ENCODE results near the gene THUMPD2.

Gene THUMPD2

GRCh38 chr2:39717067-39717466, 62.0 kb downstream of the THUMPD2 start:
- DNase-seq = no peak

- DNase-seq = no peak
Measured at GRCh38 chr2:39715822-39716221, 63.2 kb downstream of the THUMPD2 start.

- peak in 1 of 51 donors; percentile 65 for DNase-seq
Measured at GRCh38 chr2:39715095-39715494, 64.0 kb downstream of the THUMPD2 start.

GRCh38 chr2:39712953-39713352, 66.1 kb downstream of the THUMPD2 start:
- no peak for DNase-seq

GRCh38 chr2:39710807-39711206, 68.3 kb downstream of the THUMPD2 start:
- DNase-seq = no peak

GRCh38 chr2:39708003-39708402, 71.1 kb downstream of the THUMPD2 start:
- no peak for DNase-seq

- DNase-seq = no peak
Measured at GRCh38 chr2:39706945-39707344, 72.1 kb downstream of the THUMPD2 start.

GRCh38 chr2:39706312-39706711, 72.7 kb downstream of the THUMPD2 start:
- no peak for DNase-seq

GRCh38 chr2:39705638-39706037, 73.4 kb downstream of the THUMPD2 start:
- DNase-seq = no peak

GRCh38 chr2:39704540-39704939, 74.5 kb downstream of the THUMPD2 start:
- DNase-seq = no peak

GRCh38 chr2:39703181-39703872, 75.7 kb downstream of the THUMPD2 start:
- no peak for DNase-seq

- DNase-seq = no peak
Measured at GRCh38 chr2:39701137-39701536, 77.9 kb downstream of the THUMPD2 start.

- DNase-seq = peak in 7 of 51 donors; percentile 4 to 61 (median 15)
Measured at GRCh38 chr2:39697454-39697853, 81.6 kb downstream of the THUMPD2 start.

GRCh38 chr2:39696838-39697237, 82.2 kb downstream of the THUMPD2 start:
- peak in 2 of 51 donors; percentile 9 to 68 for DNase-seq

GRCh38 chr2:39696101-39696553, 82.9 kb downstream of the THUMPD2 start:
- DNase-seq = no peak

- no peak for DNase-seq
Measured at GRCh38 chr2:39693245-39693644, 85.8 kb downstream of the THUMPD2 start.

- no peak for DNase-seq
Measured at GRCh38 chr2:39689876-39690275, 89.2 kb downstream of the THUMPD2 start.

GRCh38 chr2:39689272-39689841, 89.7 kb downstream of the THUMPD2 start:
- no peak for DNase-seq

- DNase-seq = no peak
Measured at GRCh38 chr2:39688181-39688580, 90.9 kb downstream of the THUMPD2 start.

GRCh38 chr2:39686456-39686855, 92.6 kb downstream of the THUMPD2 start:
- no peak for DNase-seq

Data from hypothalamus (tissue), 51 donors.